Measurements from ENCODE around the gene TNFRSF18.

TNFRSF18 gene

GRCh38 chr1:1217621-1218523 lies 11.5 kb upstream of the TNFRSF18 start:
- H3K4me3 ChIP-seq (ENCODE audit: low read depth, low read length), result no peak overlapping the region
- TF ChIP-seq, protein P1, sequence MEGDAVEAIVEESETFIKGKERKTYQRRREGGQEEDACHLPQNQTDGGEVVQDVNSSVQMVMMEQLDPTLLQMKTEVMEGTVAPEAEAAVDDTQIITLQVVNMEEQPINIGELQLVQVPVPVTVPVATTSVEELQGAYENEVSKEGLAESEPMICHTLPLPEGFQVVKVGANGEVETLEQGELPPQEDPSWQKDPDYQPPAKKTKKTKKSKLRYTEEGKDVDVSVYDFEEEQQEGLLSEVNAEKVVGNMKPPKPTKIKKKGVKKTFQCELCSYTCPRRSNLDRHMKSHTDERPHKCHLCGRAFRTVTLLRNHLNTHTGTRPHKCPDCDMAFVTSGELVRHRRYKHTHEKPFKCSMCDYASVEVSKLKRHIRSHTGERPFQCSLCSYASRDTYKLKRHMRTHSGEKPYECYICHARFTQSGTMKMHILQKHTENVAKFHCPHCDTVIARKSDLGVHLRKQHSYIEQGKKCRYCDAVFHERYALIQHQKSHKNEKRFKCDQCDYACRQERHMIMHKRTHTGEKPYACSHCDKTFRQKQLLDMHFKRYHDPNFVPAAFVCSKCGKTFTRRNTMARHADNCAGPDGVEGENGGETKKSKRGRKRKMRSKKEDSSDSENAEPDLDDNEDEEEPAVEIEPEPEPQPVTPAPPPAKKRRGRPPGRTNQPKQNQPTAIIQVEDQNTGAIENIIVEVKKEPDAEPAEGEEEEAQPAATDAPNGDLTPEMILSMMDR (IDR thresholded peaks at IDR 0.05; ENCODE audit: low read depth, low read length), result no peak

DNA sequence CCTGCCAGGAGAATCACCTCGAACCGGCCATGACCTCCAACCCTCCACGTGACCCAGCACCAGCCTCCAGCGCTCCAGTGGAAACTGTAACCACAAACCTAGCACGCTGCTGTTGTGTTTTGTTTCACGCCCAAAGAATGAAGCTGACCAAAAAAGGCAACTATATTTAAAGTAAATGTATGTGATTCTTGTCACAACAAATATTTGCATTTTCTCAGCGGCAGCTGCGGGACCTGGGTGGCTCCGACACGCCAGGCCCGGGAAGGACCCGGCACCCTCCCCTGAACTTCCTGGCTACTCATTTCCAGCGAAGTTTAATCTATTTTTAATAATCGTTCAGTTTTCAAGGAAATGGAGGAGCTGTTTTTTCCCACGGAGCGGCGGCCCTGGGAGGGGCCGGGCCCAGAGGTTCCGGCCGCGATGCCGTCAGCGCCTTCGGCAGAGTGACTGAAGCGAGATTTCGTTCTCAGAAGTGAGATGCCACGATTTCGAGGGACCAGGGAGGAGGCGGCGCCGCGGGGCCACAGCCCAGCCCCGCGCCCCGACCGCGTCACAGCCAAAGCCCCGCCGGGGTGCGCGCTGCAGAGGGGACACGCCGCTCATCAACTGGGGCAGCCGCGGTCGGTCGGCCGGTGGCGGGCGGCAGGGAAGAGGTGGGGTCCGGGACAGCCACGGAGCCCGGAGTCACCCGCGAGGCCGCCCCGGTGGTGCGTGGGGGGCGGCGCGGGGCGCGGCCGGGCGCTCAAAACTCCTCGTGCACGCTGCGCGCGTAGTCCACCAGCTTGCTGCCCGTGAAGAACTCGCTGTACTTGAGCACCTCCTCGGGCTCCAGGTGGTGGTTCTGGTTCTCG lies 10.6 kb upstream of the TNFRSF18 start:
- no peak overlapping the region for H3K4me3 ChIP-seq (ENCODE audit: low read depth, low read length)
- TF ChIP-seq, protein P1 (IDR thresholded peaks at IDR 0.05; ENCODE audit: low read depth, low read length), result no peak

DNA sequence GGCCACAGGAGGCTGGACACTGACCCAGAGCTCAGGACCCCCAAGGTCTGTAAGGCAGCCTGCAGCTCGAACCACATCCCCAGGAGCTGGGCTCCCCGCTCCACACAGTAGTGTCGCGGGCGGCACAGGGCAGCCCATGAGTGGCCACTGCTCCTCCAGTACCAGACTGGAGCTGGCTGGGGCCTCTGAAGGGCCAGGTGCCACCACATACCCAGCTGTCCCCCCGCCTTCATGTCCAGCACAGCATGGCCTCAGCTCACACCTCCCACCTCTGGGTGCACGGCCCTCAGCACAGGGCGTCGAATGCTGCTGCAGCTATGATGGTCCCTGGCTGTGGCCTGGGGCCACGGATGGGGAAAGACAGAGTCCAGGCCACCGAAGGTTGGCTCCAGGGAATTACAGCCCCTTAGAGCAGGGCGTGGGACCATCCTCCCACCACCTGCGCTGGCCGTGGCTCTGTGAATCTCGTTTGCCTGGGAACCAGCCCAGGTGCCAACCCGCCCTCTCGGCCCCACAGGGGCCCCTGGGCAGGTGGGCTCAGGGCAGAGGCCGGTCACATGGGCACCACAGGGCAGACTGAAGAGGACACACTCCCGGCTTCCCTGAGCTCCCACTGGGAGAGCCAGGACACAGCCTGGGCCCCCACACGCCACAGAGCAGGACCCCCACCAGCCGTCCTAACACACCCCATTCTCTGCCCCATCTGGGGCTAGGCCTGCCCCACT lies 9.7 kb upstream of the TNFRSF18 start:
- TF ChIP-seq, protein P1 (IDR thresholded peaks at IDR 0.05; ENCODE audit: low read depth, low read length), result no peak

DNA sequence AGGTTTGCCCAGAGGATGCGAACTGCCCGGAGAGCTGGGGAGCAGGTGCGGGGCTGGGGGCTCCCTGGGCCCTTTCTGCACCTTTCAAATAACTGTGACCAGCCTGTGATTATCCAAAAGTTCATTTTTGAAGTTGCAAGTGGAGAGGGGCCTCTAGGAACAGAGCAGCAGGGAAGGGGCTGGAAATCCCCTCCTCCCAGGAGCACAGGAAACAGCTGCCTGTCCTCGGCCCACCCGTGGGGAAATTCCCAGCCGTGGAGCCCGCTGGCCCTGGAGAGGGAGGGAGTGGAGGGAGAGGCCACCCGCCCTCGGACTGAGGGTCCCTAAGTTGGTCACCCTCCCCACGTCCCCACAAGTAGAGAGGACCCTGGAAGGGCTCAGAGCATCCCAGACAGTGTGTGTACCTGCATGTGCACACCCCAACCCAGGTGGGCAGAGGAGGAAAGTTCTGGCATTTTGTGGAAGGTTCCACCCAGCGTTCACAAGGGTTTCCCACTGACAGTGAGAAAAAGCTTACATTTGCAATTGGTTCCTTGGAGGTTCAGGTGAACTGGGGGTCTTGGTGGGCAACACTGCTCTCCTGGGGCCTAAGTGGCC lies 8.8 kb upstream of the TNFRSF18 start:
- TF ChIP-seq, protein P1 (IDR thresholded peaks at IDR 0.05; ENCODE audit: low read depth, low read length), result no peak
- no peak overlapping the region for H3K4me3 ChIP-seq (ENCODE audit: low read depth, low read length)

More for the DNA sequence above, 9.7 kb upstream of the TNFRSF18 start:
- no peak overlapping the region for H3K4me3 ChIP-seq (ENCODE audit: low read depth, low read length)

GRCh38 chr1:1213345-1214265 lies 7.2 kb upstream of the TNFRSF18 start, which contains the start of gene TNFRSF4:
Gene TNFRSF4, minus strand, starts transcription at chr1:1214153. Its CDS starts 26 bp downstream, at chr1:1214127.
- TF ChIP-seq, protein P1 (IDR thresholded peaks at IDR 0.05; ENCODE audit: low read depth, low read length), result no peak
- no peak within 1 kb of the TSS for H3K4me3 ChIP-seq (ENCODE audit: low read depth, low read length)
